Caco-2 (cell line): ENCODE measurements around the gene DUSP23. TPM values are rescaled to one million over a fixed set of nuclear protein-coding genes. Genes with fewer than 3 reads are reported as not detected.

ENCODE experiments used
- BruUV-seq: library from RNA; stranded (reverse); fragments of 400-500 nt; replicated peaks from 2 replicates; lab custom pipeline; 2021; lab: Mats Ljungman, UMichigan
- CTCF ChIA-PET: fragments of 300-600 bp; sonication (Branson Sonifier 250); formaldehyde crosslinking; loops from one replicate; lab custom pipeline; 2022; ENCODE audit warnings: antibody characterized with exemption; lab: Charles Lee
- POLR2A ChIA-PET: fragments of 300-600 bp; sonication (Branson Sonifier 250); formaldehyde crosslinking; loops from one replicate; lab custom pipeline; 2022; ENCODE audit warnings: antibody characterized with exemption; lab: Charles Lee
- DNase-seq, 2 experiments: peaks; one replicate each; pipeline versions ENCODE4 v3.0.0 to v3.0.0-alpha.2; 2020 to 2022
- H3K27me3 ChIP-seq: replicated peaks from 2 replicates; pipeline ENCODE4 v1.6.0; 2011; ENCODE audit warnings: low read length; ENCODE audit not compliant: control insufficient read depth, insufficient read depth
- H3K36me3 ChIP-seq: 2 replicates; pipeline ENCODE4 v1.5.1; 2011; ENCODE audit warnings: low read length; ENCODE audit not compliant: control insufficient read depth, insufficient read depth
- H3K4me1 ChIP-seq: fragments of 250-450 bp; sonication (Bioruptor Pico); 2 replicates; pipeline ENCODE4 v1.5.1; 2020; ENCODE audit warnings: mild to moderate bottlenecking
- H3K4me3 ChIP-seq: 2 replicates; pipeline ENCODE4 v1.5.1; 2011; ENCODE audit warnings: low read depth, mild to moderate bottlenecking, control low read depth, low read length
- H3K9me3 ChIP-seq: fragments of 250-450 bp; sonication (Bioruptor Pico); 2 replicates; pipeline ENCODE4 v1.5.1; 2020; ENCODE audit warnings: mild to moderate bottlenecking, moderate library complexity
- H3K27ac Mint-ChIP-seq: one replicate; pipeline ENCODE4 v1.8.0; 2022; ENCODE audit warnings: mixed read lengths; ENCODE audit not compliant: unreplicated experiment
- H3K27me3 Mint-ChIP-seq: one replicate; pipeline ENCODE4 v1.8.0; 2022; ENCODE audit warnings: mixed read lengths; ENCODE audit not compliant: insufficient read depth, unreplicated experiment
- H3K36me3 Mint-ChIP-seq: one replicate; pipeline ENCODE4 v1.8.0; 2022; ENCODE audit warnings: mild to moderate bottlenecking, mixed read lengths; ENCODE audit not compliant: insufficient read depth, unreplicated experiment
- H3K4me1 Mint-ChIP-seq: one replicate; pipeline ENCODE4 v1.8.0; 2022; ENCODE audit warnings: low read depth, mixed read lengths; ENCODE audit not compliant: unreplicated experiment
- H3K4me3 Mint-ChIP-seq: one replicate; pipeline ENCODE4 v1.8.0; 2022; ENCODE audit warnings: mild to moderate bottlenecking, moderate library complexity, mixed read lengths; ENCODE audit not compliant: unreplicated experiment
- H3K9me3 Mint-ChIP-seq: one replicate; pipeline ENCODE4 v1.8.0; 2022; ENCODE audit warnings: mixed read lengths; ENCODE audit not compliant: unreplicated experiment
- CTCF ChIP-seq, 2 experiments: fragments of 200-600 bp in 1 of 2; IDR thresholded peaks; 1 replicate in 1 of 2; 2 replicates in 1 of 2; pipeline versions ENCODE4 v1.5.1 to v1.8.0; 2011 to 2022; ENCODE audit warnings: antibody characterized with exemption in 1 of 2, control low read depth in 1 of 2, inconsistent platforms in 1 of 2, low read depth in 1 of 2, low read length in 1 of 2, mild to moderate bottlenecking in 1 of 2, moderate library complexity in 1 of 2; ENCODE audit not compliant: insufficient read depth in 1 of 2, severe bottlenecking in 1 of 2, unreplicated experiment in 1 of 2
- intact Hi-C: fragments of 100-400 bp; cut with micrococcal nuclease; formaldehyde crosslinking; loops from one replicate; pipeline ENCODE4 v1.10.0; 2022; ENCODE audit not compliant: unreplicated experiment
- total RNA-seq: library from RNA; stranded (reverse); gene quantifications from 2 replicates; pipeline ENCODE4 v1.2.3, GENCODE V29; 2022

DUSP23 gene
- total RNA-seq, 1 experiment from 2014 or later: 44.5 TPM

GRCh38 chr1:159752135-159752580 lies 28.6 kb upstream of the DUSP23 start:
- BruUV-seq: no TSS peak
- H3K9me3 ChIP-seq: no peaks in the 10 kb centered on the region
- no peaks in the 10 kb centered on the region for H3K9me3 Mint-ChIP-seq
- intact Hi-C loops: no loop called here
- DNase-seq: no peak
- H3K36me3 Mint-ChIP-seq: no peaks in the 10 kb centered on the region
- no peaks in the 10 kb centered on the region for H3K27me3 ChIP-seq
- no peaks in the 10 kb centered on the region for H3K4me1 Mint-ChIP-seq
- H3K4me3 ChIP-seq: no peak overlapping the region
- H3K36me3 ChIP-seq: no peaks in the 10 kb centered on the region
- no peak overlapping the region for H3K27ac Mint-ChIP-seq
- no peak overlapping the region for H3K4me3 Mint-ChIP-seq
- CTCF ChIA-PET: no interaction called here
- POLR2A ChIA-PET: interaction anchor here (0.6 kb wide), 1 partner anchor 28 kb away, joined by 3 read pairs; no protein-coding TSS in a partner anchor
- no peaks in the 10 kb centered on the region for H3K4me1 ChIP-seq
- no peaks in the 10 kb centered on the region for H3K27me3 Mint-ChIP-seq
- TF ChIP-seq CTCF (IDR thresholded peaks at IDR 0.05; ENCODE audit: insufficient read depth in 1 of 2, low read depth in 1 of 2, low read length in 1 of 2, severe bottlenecking in 1 of 2, unreplicated experiment in 1 of 2): no peak

GRCh38 chr1:159753386-159753785 lies 27.4 kb upstream of the DUSP23 start:
- Mint-ChIP-seq H3K36me3 (no peaks in the 10 kb centered on the region), H3K4me3 (no peak overlapping the region), H3K27me3 (no peaks in the 10 kb centered on the region), H3K27ac (no peak overlapping the region), H3K4me1 (no peaks in the 10 kb centered on the region), H3K9me3 (no peaks in the 10 kb centered on the region)
- Histone ChIP-seq H3K27me3 (no peaks in the 10 kb centered on the region), H3K36me3 (no peaks in the 10 kb centered on the region), H3K4me1 (no peaks in the 10 kb centered on the region), H3K4me3 (no peak overlapping the region), H3K9me3 (no peaks in the 10 kb centered on the region)
- ChIA-PET POLR2A (no interaction called here), CTCF (no interaction called here)
- TF ChIP-seq CTCF (IDR thresholded peaks at IDR 0.05; ENCODE audit: insufficient read depth in 1 of 2, low read depth in 1 of 2, low read length in 1 of 2, severe bottlenecking in 1 of 2, unreplicated experiment in 1 of 2): no peak
- no TSS peak for BruUV-seq
- DNase-seq: no peak
- intact Hi-C loops: no loop called here

- H3K27me3 ChIP-seq: no peaks in the 10 kb centered on the region
- H3K27me3 Mint-ChIP-seq: no peaks in the 10 kb centered on the region
- H3K9me3 Mint-ChIP-seq: no peaks in the 10 kb centered on the region
- ChIA-PET CTCF (no interaction called here), POLR2A (no interaction called here)
- DNase-seq: no peak
- TF ChIP-seq CTCF (IDR thresholded peaks at IDR 0.05; ENCODE audit: insufficient read depth in 1 of 2, low read depth in 1 of 2, low read length in 1 of 2, severe bottlenecking in 1 of 2, unreplicated experiment in 1 of 2): no peak
- H3K36me3 ChIP-seq: no peaks in the 10 kb centered on the region
- no peaks in the 10 kb centered on the region for H3K36me3 Mint-ChIP-seq
- no peaks in the 10 kb centered on the region for H3K4me1 Mint-ChIP-seq
- H3K4me1 ChIP-seq: no peaks in the 10 kb centered on the region
- no peak overlapping the region for H3K4me3 ChIP-seq
- intact Hi-C loops: no loop called here
- no peaks in the 10 kb centered on the region for H3K9me3 ChIP-seq
- H3K27ac Mint-ChIP-seq: no peak overlapping the region
- H3K4me3 Mint-ChIP-seq: no peak overlapping the region
- no TSS peak for BruUV-seq
These were observed 25.2 kb upstream of the DUSP23 start for GRCh38 chr1:159755451-159756007.
